Fibroblast of lung (primary cell): ENCODE results near the gene NAP1L4. TPM values are rescaled to one million over a fixed set of nuclear protein-coding genes. Genes with fewer than 3 reads are reported as not detected.

Experiments used
- DNase-seq, 2 donors: peaks; one replicate each; pipeline versions ENCODE4 v3.0.0 to v3.0.0-alpha.2; 2010; ENCODE audit warnings: low read depth in 2 of 2
- H2AFZ ChIP-seq: 2 replicates; pipeline ENCODE4 v1.5.1; 2012; ENCODE audit warnings: low read length, control low read depth, inconsistent platforms
- H3K27ac ChIP-seq: 2 replicates; pipeline ENCODE4 v1.5.1; 2011; ENCODE audit warnings: low read length, control low read depth; ENCODE audit not compliant: insufficient read depth
- H3K27me3 ChIP-seq: 2 replicates; pipeline ENCODE4 v1.5.1; 2011; ENCODE audit warnings: mild to moderate bottlenecking, low read length; ENCODE audit not compliant: control insufficient read depth, insufficient read depth
- H3K36me3 ChIP-seq: 2 replicates; pipeline ENCODE4 v1.5.1; 2011; ENCODE audit warnings: low read length; ENCODE audit not compliant: control insufficient read depth, insufficient read depth
- H3K4me1 ChIP-seq: 2 replicates; pipeline ENCODE4 v1.5.1; 2011; ENCODE audit warnings: low read length; ENCODE audit not compliant: control insufficient read depth, insufficient read depth; ENCODE audit errors: extremely low read depth
- H3K4me2 ChIP-seq: 2 replicates; pipeline ENCODE4 v1.5.1; 2011; ENCODE audit warnings: low read length, control low read depth; ENCODE audit not compliant: insufficient read depth; ENCODE audit errors: extremely low read depth
- H3K4me3 ChIP-seq, 4 experiments: fragments of 200-600 bp in 1 of 4; sonication (generic) in 1 of 4; replicated peaks in 1 of 4; 2 replicates each; pipeline ENCODE4 v1.5.1; 2011 to 2016; ENCODE audit warnings: low read length in 4 of 4, low read depth in 3 of 4, mild to moderate bottlenecking in 3 of 4, control low read depth in 2 of 4, inconsistent platforms in 1 of 4, mixed read lengths in 1 of 4; ENCODE audit not compliant: insufficient read depth in 1 of 4; ENCODE audit errors: control extremely low read depth in 1 of 4
- H3K79me2 ChIP-seq: 2 replicates; pipeline ENCODE4 v1.5.1; 2012; ENCODE audit warnings: mild to moderate bottlenecking, low read length, inconsistent platforms; ENCODE audit not compliant: control insufficient read depth, insufficient read depth
- H3K9ac ChIP-seq: 2 replicates; pipeline ENCODE4 v1.5.1; 2011; ENCODE audit warnings: mild to moderate bottlenecking, low read length, control low read depth; ENCODE audit not compliant: insufficient read depth
- H3K9me3 ChIP-seq: 2 replicates; pipeline ENCODE4 v1.5.1; 2012; ENCODE audit warnings: low read depth, low read length; ENCODE audit not compliant: control insufficient read depth, insufficient read depth
- H4K20me1 ChIP-seq: 2 replicates; pipeline ENCODE4 v1.5.1; 2011; ENCODE audit warnings: low read length; ENCODE audit not compliant: control insufficient read depth, insufficient read depth; ENCODE audit errors: extremely low read depth
- CTCF ChIP-seq, 2 donors: IDR thresholded peaks in 1 of 2; conservative IDR thresholded peaks in 1 of 2; 1 replicate in 1 of 2; 2 replicates in 1 of 2; pipeline ENCODE4 v1.5.1; 2011 to 2012; ENCODE audit warnings: low read length in 2 of 2, control low read depth in 1 of 2, inconsistent platforms in 1 of 2, low read depth in 1 of 2, mild to moderate bottlenecking in 1 of 2
- EZH2 ChIP-seq: IDR thresholded peaks from 2 replicates; pipeline ENCODE4 v1.5.1; 2012; ENCODE audit warnings: low read length, control low read depth, mild to moderate bottlenecking; ENCODE audit errors: missing control alignments
- polyA plus RNA-seq, 2 donors: library from polyadenylated mRNA; depleted of rRNA in 1 of 2; stranded (reverse) in 1 of 2; unstranded in 1 of 2; fragments of >200 nt; gene quantifications; 2 replicates each; pipeline ENCODE4 v1.2.1, GENCODE V29; 2011 to 2012; ENCODE audit warnings: missing spikeins in 1 of 2
- total RNA-seq: library from RNA; depleted of rRNA; stranded (reverse); fragments of >200 nt; gene quantifications from 2 replicates; pipeline ENCODE4 v1.2.1, GENCODE V29; 2014

NAP1L4 gene
- total and polyA plus RNA-seq, 2 donors (not counting 1 experiment from before 2014, with no cell fraction given) = 79.5 to 113 TPM

- TF ChIP-seq CTCF (conservative IDR thresholded peaks at IDR 0.05 in 1 of 2, IDR thresholded peaks at IDR 0.05 in 1 of 2; ENCODE audit: low read depth in 1 of 2, low read length in 2 of 2) (no peak), EZH2 (no peak)
- Histone ChIP-seq H3K4me3 (no peak overlapping the region), H3K36me3 (peaks cover 10% of the 10 kb centered on the region), H4K20me1 (no peaks in the 10 kb centered on the region), H3K4me2 (no peak overlapping the region), H3K4me1 (peaks cover 8% of the 10 kb centered on the region), H3K79me2 (peaks cover 1% of the 10 kb centered on the region), H3K27ac (no peak overlapping the region), H2AFZ (no peak overlapping the region), H3K9ac (no peak overlapping the region), H3K27me3 (no peaks in the 10 kb centered on the region), H3K9me3 (no peaks in the 10 kb centered on the region)
- DNase-seq = no peak
Observed at GRCh38 chr11:2943711-2944118, 48.4 kb downstream of the NAP1L4 start.

GRCh38 chr11:2942872-2943710 lies 49.0 kb downstream of the NAP1L4 start:
- Histone ChIP-seq H3K36me3 (peaks cover 6% of the 10 kb centered on the region), H3K27ac (no peak overlapping the region), H3K27me3 (no peaks in the 10 kb centered on the region), H3K9ac (no peak overlapping the region), H3K79me2 (peaks cover under 1% of the 10 kb centered on the region), H3K4me1 (peaks cover 8% of the 10 kb centered on the region), H3K4me2 (no peak overlapping the region), H3K4me3 (no peak overlapping the region), H2AFZ (no peak overlapping the region), H3K9me3 (no peaks in the 10 kb centered on the region), H4K20me1 (no peaks in the 10 kb centered on the region)
- TF ChIP-seq EZH2 = no peak
- TF ChIP-seq CTCF (conservative IDR thresholded peaks at IDR 0.05 in 1 of 2, IDR thresholded peaks at IDR 0.05 in 1 of 2; ENCODE audit: low read depth in 1 of 2, low read length in 2 of 2) = no peak
- DNase-seq = no peak

- Histone ChIP-seq H3K79me2 (no peaks in the 10 kb centered on the region), H3K9ac (no peak overlapping the region), H3K9me3 (peaks cover 2% of the 10 kb centered on the region), H2AFZ (no peak overlapping the region), H3K27me3 (no peaks in the 10 kb centered on the region), H3K27ac (no peak overlapping the region), H3K4me3 (no peak overlapping the region), H4K20me1 (no peaks in the 10 kb centered on the region), H3K4me1 (peaks cover 8% of the 10 kb centered on the region), H3K36me3 (peaks cover 5% of the 10 kb centered on the region), H3K4me2 (no peak overlapping the region)
- TF ChIP-seq CTCF (conservative IDR thresholded peaks at IDR 0.05 in 1 of 2, IDR thresholded peaks at IDR 0.05 in 1 of 2; ENCODE audit: low read depth in 1 of 2, low read length in 2 of 2) = no peak
- TF ChIP-seq EZH2 = no peak
- no peak for DNase-seq
Observed at GRCh38 chr11:2942447-2942846, 49.7 kb downstream of the NAP1L4 start.
